HG03354 (cell line): ENCODE results near the gene MEGF11.

ENCODE experiments used
- ATAC-seq: cut with Tn5 transposase; IDR thresholded peaks from one replicate; pipeline ENCODE4 v1.9.1; 2021; ENCODE audit warnings: mild to moderate bottlenecking; ENCODE audit not compliant: unreplicated experiment, poor library complexity, severe bottlenecking

The MEGF11 gene

DNA sequence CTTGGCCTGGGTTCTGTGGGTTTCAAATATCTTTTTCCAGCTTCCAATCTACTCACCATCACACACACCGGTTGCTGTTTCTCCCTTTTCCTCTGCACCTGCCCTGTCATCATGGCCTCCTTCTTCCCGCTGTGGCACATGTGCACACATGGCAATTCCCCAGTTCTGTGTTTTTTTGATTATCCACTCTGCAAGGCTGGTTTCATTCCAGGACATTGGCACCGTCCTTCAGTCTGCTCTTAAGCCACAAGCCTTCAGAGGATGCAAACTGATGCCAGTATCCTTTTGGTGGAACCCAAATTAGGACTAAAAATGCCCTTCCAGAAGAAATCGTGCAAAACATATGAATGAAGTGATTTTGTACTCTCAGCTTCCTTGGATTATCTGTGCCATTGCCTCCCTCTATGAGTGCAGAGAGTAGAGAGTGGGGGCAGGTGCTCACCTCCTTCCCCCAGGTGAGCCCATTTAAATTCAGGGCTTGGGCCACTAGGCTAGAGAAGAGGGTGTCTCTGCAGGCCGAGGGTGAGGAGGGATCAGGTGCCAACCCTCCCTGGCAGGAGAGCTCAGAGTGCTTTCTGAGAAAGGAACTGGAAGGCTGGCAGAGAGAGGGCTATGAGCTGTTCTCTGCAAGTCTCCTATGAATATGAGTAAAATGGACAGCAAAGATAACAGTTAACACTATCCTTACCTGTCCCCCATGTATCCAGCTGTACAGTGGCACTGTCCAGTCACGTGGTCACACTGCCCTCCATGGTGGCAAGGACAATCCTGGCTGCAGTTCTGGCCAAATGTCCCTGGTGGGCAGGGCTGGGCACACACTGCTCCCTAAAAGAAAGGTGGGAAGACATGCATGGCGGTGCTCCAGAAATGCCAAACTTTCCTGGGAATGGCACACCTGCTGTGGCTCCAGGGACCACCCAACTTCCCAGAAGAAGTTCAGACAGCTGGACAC, 283.4 kb downstream of the MEGF11 start:
- no peak for ATAC-seq

DNA sequence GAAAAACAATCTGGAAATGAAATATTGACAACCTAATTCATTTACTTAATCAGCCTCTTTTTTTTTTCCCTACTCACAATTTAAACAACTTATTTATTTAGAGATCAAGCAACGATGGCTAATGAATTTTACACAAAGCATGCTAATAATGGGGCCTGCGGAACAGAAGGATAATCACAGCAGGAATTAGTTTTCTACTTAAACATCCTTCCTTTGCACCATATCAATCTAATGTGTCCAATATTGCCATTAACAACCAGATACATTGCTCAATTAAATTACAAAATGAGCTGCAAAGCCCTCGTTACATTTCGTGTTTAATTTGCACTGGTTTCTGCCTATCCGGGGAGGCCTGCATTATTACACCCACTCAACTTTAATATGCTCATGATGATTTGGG, 285.0 kb downstream of the MEGF11 start:
- no peak for ATAC-seq

DNA sequence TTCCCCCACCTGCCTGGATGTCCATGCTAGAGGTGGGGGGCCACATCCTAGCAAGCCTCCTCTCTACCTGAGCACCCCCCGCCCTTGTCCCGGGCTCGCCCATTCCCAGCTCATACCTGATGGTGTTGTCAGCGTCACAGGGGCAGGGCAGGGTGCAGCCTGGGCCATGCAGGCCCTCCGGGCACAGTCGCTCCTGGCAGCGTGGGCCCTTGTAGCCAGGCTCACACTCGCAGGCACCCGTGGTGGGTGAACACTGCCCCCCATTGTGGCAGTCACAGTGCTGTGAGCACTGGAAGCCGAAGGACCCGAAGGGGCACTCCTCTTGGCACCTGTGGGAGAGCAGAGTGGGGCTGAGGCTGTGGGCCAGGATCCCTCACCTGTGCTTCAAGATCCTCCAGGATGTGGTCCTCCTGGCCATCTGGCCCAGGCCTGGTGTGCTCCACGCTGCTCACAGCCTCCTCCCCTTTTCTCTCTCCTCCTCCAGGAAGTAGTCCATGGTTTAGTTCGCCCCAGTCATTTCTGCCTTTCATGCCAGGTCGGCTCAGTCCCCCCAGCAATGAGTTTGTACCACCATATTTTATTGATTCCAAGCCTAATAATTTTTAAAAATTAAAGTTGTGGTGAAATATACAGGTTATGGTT, 288.6 kb downstream of the MEGF11 start:
- ATAC-seq: no peak

DNA sequence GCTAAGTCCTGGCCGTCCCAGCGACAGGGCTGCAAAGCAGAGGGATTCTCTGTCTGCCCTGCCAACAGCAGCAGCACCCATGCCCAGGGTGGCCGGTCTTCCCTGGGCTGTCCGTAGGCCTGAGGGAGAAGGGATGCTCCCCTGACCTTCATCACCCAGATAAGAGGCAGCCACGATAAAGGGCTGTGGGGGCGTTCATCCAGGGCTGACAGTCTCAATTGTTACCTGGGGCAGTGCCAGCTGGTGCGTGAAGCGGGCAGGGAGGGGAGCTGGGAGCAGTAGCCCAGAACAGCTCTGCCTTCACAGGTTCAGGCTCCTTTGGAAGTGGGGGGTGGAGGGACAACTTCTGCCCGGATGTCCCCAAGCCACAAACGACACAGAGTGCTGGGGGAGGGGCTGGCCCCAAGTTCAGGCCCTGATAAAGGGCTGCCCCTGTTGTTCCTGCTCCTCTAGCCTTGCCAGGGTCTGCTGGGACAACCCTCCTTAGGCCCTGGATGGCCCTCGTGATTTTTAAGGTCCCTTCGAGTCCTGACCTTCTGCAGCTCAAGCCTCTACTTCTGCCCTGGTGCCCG, 289.6 kb downstream of the MEGF11 start:
- ATAC-seq: no peak

DNA sequence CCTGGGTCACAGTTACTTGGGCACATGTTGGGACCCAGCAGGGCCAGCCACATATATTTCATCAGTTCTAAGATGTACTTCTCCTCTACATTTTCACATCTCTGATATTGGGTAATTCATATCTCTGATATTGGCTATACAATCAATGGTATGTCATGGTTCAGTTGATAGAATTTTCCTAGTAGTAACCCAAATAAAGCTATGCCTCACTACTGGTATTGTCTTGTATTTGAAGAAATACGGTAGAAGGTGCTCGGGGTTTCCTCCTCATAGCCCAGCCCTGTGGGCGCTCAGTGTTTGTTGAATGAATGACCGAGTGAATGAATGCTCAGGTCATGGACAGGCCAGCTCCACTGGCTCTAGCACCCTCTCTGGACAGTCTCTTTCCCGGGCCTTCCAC, 290.2 kb downstream of the MEGF11 start:
- no peak for ATAC-seq

DNA sequence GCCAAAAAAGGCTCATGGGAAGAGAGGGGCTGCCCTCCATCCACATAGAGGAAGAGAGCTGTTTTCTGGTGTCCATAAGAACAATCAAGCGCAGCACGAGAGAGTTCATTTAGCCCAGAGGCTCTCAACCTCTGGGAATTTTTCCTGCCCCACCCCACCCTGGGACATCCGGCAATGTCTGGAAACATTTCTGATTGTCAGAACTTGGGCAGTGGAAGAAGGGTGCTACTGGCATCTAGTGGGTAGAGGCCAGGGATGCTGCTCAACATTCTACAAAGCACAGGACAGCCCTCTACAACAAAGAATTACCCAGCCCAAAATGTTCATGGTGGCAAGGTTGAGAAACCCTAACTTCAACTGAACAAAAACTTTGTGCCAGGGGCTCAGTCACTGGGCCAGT, 291.4 kb downstream of the MEGF11 start:
- ATAC-seq: no peak

DNA sequence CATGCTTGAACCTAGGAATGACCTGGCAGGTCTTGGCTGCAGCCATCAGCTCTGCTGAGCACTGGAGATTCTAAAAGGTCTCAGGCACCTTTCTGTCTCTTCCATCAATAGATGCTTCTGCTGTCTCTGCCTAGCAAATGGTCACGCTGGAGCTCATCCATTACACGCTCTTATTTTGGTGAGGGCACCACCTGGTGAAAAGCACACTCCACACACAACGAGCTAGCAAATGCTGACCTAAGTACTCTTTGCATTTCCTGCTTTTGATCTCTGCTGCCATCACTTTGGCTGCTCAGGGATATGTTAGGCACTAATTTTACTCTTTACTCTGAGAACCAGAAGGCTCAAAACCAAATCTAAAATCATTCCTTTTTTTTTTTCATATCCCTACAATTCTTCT, 293.0 kb downstream of the MEGF11 start:
- no peak for ATAC-seq

DNA sequence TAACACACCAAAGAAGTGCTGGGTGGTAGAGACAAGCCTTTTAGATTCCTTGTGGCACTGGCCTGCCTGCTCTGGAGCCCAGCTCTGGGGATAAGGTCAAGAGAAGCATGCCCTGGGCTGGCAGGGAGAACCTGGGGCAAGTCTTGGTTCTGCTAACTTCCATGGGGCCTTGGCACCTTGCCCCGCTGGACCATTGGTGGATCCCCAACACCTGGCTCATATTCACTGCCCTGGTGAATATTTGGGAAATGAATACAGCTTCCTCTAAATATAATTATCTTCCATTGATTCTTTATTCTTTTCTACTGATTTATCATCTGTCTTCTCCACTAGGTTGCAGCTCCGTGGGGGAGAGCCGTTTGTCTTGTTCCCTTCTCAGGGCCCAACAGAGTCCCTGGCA, 294.7 kb downstream of the MEGF11 start:
- no peak for ATAC-seq

DNA sequence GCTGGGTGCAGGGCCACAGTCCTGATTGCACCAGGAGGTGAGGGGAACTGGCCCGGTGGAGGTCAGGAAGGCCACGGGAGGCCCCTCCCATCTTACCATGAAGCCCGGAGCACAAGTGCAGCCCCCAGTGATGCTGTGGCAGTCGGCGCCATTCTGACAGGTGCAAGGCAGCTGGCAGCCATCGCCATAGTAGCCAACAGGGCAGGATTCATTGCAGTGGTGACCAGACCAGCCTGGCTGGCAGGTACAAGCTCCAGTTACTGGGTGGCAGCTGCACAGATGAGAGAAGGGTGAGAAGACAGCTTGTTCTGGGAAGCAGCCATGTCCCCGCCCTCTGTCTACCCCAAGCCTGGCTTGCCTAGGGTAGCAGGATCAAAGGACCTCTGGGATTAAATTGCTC, 296.1 kb downstream of the MEGF11 start:
- no peak for ATAC-seq

DNA sequence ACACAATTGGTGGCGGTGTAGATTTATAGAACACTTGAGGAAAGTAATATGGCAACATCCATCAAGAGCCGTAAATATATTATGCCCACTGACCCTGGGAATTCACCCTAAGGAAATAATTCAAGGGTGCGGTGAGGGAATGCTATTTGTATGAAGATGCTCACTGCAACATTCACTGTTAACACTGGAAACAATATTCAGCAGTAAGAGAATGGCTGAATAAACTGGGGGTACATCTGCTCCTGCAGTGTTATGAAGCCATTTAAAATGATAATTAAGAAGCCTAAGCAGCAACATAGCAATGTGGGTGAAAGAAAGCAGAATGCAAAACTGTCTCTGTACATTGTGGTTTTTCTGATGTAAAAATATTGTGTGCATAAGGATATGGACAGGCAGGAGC, 296.7 kb downstream of the MEGF11 start:
- ATAC-seq: no peak

DNA sequence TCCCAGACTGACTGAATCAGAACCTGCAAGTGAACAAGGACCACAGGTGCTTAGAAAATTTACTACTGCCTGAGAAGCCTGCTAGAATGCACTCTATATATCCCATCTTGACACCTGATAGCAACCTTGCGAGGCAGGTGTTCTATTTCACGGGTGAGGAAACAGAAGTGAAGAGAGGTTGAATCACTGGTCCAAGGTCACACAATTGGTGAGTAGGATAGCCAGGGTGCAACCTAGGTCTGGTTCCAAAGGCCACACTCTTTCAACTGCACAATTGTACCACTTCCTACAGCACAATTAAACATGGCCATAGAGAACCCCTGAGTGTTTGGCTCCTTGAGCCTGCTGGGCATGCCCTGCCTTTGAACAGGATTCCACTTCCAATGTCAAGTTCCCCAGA, 297.2 kb downstream of the MEGF11 start:
- ATAC-seq: no peak

DNA sequence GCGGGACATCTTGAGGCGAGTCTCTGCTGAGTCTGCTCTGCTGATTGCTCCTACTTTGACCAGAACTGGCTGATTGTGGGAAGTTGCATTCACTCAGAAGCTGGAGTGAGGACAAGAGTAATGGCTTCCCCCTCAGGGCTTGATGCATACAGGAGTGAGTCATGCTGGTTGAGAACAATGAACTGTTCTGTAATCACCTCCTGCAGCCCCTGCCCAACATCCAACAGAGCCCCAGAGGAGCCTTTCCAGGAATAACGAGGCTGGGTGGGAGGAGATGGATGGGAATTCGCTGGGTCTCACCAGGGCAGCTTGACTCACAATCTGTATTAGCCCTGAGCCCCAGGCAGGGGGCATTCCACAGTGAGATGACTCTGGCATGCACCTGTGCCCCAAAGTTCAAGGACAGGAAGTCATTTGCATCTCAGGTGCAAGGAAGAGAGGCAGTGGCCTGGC, 299.2 kb downstream of the MEGF11 start:
- ATAC-seq: no peak

DNA sequence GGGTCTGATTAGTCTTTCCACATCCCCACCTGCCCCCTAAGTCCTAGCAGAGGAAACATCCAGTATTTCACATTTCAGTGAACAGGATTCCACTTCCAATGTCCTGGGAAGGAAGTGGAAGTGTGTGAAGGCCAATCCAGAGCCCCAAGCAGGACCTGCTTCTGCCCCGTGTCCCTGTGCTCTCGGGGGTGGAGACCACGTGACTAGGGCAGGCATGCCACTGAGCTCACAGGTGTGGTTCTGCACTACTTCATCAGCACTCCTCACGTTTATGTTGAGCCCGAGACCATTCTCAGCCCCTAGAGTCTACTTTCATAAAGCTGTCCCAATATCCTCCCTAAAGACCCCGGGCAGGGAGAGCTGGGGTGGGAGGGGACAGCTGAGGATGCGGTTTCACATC, 299.9 kb downstream of the MEGF11 start:
- ATAC-seq: no peak

DNA sequence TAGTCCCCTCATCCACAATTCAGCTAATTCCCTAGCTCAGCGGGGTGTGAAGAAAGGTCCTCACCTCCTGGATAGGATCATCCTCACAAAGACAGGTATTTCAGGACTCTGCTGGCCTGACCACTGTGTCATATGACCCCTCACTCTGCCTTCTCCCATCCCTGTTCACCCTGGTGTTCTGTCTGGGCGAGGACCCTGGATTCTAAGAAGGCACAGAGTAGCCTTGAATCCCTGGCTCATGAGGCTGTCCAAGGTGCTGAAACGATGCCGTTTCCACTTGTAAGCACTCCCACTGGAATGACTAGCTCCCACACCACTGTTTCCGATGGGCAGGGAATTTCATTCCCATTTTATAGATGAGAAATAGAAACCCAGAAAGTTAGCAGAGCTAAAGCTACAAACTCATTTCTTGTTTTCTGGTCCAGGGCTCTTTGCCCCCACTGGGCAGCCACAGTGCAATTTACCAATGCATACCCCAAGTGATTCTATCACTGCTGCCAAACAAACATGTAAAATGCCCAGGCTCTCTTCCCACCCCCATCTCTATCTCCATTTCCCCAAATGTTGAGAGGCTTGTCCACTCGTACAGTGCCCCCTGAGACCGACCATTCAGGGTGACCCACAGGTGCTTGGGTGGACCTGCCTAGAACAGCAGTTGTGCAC, 301.0 kb downstream of the MEGF11 start:
- ATAC-seq: no peak

DNA sequence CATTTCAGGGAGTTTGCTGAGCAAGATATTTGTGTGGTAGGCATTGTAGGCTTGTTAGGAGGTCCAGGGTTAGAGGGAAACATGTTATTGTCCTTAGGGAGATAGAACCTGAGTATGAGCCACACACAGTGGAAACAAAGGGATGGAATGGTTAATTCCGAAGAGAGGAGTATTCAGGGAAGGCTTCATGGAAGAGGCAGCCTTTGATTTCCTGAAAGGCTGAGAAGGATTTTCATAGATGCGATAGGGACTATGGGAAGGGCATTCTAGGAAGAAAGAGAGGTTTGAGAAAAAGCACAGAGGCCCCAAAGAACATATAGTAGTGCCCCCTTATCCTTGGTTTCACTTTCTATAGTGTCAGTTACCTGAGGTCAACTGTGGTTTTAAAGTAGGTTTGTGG, 302.5 kb downstream of the MEGF11 start:
- no peak for ATAC-seq

DNA sequence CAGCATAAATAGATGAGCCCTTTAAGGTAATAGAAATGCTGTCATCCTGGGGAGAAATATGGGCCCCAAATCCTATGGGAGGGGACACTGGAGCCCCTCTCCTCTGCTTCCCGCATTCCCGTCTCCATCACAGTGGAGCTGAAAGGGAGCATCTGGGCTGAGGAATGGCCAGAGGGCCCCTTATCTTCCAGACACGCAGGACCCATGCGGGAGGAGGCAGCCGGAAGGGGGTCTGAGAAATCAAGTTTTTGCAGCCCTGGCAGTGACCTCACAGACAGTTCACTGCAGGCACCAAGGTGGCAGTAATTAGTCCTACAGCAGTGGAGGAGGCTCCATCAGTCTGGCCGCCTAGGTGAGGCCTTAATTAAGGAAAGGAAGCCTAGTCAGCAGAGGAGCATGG, 304.1 kb downstream of the MEGF11 start:
- ATAC-seq: no peak

DNA sequence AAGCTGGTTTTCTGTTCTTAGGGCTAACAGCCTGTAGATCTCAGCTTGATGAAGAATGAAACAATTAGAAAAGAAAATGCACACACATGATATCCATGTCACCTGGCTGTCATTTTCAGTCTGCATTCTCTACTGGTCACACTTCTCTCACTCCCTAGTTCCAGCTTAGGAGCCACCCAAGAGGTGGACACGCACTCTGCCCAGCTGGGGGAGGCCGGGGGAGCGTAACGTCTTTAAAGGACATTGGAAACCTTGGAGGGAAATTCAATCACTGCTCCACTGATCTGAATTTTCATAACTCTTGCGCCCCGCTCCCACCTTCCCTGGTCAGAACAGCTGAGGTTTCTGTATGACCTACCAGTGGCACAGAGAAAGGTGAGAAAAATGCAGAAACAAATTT, 304.5 kb downstream of the MEGF11 start:
- no peak for ATAC-seq

DNA sequence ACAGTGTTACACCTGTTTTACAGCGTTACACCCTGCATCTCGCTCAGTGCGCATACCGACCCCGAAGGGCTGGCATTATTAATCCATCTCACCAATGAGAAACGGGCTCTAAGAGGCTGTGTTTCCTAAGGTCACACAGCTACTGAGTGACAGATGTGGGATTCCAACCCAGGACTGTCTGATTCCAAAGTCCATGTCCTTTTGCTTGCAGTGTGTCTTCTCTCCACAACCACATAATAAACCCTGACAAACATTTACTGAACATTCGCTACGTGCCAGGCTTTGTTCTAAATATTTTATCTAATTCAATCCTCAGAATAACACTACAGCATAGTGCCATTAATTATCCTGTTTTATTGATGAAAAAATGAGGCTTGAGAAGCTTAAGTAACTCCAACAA, 305.2 kb downstream of the MEGF11 start:
- ATAC-seq: no peak

DNA sequence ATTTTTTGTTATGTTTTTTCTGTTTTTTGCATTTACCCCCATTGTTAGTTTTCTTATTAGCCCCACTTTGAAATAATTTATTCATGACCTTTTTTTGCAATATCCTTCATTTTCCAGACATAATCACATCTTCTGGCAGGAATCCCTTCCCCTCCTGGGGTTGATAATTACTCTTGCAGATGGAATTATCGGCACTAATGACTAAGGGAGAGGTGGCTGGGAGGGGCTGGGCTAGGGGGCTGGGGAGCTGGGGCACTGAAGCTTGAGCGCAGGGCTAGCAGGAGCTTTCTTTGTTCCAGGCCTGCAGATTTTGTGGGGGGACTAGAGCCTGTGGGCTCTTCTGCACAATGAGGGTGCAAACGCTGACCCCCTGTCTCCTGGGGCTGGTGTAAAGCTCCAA, 306.5 kb downstream of the MEGF11 start:
- ATAC-seq: no peak

DNA sequence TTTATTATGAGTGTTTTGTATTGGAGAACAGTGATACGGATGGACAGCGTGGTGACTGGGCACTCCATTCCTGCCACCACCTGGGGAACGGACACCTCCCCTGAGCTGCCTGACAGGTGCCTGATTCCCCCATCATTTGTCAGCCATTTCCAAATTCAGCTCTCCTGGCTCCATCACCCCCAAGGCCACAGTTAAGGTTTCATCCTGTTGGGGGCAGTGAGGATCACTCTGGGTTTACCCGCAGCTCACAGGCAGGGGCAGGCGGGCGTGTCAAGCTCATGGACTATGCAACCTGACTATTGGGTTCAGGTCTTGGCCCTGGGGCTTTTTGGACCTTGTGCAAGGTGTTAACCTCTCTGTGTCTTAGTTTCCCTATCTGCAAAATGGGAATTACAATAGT, 307.9 kb downstream of the MEGF11 start:
- no peak for ATAC-seq
